Measurements from ENCODE around the gene PDE7B. TPM values are rescaled to one million over a fixed set of nuclear protein-coding genes. Genes with fewer than 3 reads are reported as not detected.

Gene PDE7B
- total and polyA plus RNA-seq, 2 of the 13 experiments (the other 11 are each of a cell fraction or from before 2014, with no cell fraction given), result not detected

DNA sequence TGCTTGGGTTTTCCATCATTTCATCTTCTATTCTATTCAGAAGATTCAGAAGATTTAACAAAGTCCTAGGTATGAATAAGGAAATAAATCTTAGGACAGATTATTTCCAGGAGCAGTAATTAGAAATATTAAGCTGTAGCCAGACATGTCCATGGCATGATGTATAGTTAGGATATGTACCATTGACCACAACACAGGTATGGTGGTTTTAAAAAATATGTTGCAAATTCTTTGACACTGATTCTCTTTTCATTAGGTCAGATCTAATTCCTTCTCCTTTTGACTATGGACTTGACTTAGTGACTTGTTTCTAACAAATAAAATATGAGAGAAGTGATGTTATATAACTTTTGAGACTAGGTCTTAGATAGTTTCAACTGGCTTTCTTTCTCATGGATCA is 23.5 kb upstream of the PDE7B start:
- no peaks in the 10 kb centered on the region for H3K79me2 ChIP-seq (ENCODE audit: insufficient read depth, low read length)
- FAIRE-seq (no peak), ATAC-seq (no peak), DNase-seq (ENCODE audit: low spot score) (no peak)
- ChIA-PET POLR2A (no interaction called here), CTCF (ENCODE audit: low intra/inter-chr PET ratio, low total read pairs) (no interaction called here)
- H2AFZ ChIP-seq (ENCODE audit: low read length), result no peak overlapping the region
- TF ChIP-seq TCF7L2 (IDR thresholded peaks at IDR 0.05; ENCODE audit: low read depth, low read length) (no peak), ATF1 (CRISPR knock-in tag; IDR thresholded peaks at IDR 0.05) (no peak), ATM (IDR thresholded peaks at IDR 0.05; ENCODE audit: borderline replicate concordance) (no peak), ZNF256 (CRISPR knock-in tag; conservative IDR thresholded peaks at IDR 0.05) (no peak), GZF1 (CRISPR knock-in tag; IDR thresholded peaks at IDR 0.05) (no peak), MTF2 (CRISPR knock-in tag; IDR thresholded peaks at IDR 0.05; ENCODE audit: borderline replicate concordance) (no peak), NRL (CRISPR knock-in tag; IDR thresholded peaks at IDR 0.05; ENCODE audit: borderline replicate concordance) (no peak), ZNF432 (CRISPR knock-in tag; IDR thresholded peaks at IDR 0.05; ENCODE audit: borderline replicate concordance) (no peak), ZNF761 (CRISPR knock-in tag; conservative IDR thresholded peaks at IDR 0.05) (no peak), CREB1 (IDR thresholded peaks at IDR 0.05) (no peak), CREB1 (CRISPR knock-in tag; IDR thresholded peaks at IDR 0.05) (no peak), GTF3A (CRISPR knock-in tag; conservative IDR thresholded peaks at IDR 0.05) (no peak), PLRG1 (conservative IDR thresholded peaks at IDR 0.05) (no peak), KMT2A (CRISPR knock-in tag; IDR thresholded peaks at IDR 0.05) (no peak), POLR2A (IDR thresholded peaks at IDR 0.05; ENCODE audit: insufficient read depth in 1 of 2, low read depth in 2 of 2, low read length in 2 of 2) (no peak), ZNF263 (CRISPR knock-in tag; IDR thresholded peaks at IDR 0.05) (no peak), BRCA1 (CRISPR knock-in tag; IDR thresholded peaks at IDR 0.05) (no peak)
- TF ChIP-seq, protein P1, sequence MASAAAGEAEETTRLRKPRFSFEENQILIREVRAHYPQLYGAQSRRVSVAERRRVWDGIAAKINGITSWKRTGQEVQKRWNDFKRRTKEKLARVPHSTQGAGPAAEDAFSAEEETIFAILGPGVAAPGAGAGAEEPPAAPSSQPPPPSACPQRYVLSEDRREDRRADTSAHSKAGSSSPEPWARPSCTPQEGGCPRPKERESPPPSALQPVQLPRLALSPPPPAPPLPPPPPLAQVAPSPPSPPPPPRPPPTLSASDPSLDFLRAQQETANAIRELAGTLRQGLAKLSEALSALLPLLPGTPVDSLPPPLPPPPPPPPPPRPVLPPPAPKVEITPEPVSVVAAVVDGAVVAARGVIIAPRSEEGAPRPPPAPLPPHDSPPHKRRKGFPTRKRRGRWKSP (CRISPR knock-in tag; IDR thresholded peaks at IDR 0.05), result no peak
- TF ChIP-seq, protein P2, sequence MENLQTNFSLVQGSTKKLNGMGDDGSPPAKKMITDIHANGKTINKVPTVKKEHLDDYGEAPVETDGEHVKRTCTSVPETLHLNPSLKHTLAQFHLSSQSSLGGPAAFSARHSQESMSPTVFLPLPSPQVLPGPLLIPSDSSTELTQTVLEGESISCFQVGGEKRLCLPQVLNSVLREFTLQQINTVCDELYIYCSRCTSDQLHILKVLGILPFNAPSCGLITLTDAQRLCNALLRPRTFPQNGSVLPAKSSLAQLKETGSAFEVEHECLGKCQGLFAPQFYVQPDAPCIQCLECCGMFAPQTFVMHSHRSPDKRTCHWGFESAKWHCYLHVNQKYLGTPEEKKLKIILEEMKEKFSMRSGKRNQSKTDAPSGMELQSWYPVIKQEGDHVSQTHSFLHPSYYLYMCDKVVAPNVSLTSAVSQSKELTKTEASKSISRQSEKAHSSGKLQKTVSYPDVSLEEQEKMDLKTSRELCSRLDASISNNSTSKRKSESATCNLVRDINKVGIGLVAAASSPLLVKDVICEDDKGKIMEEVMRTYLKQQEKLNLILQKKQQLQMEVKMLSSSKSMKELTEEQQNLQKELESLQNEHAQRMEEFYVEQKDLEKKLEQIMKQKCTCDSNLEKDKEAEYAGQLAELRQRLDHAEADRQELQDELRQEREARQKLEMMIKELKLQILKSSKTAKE (CRISPR knock-in tag; IDR thresholded peaks at IDR 0.05; ENCODE audit: borderline replicate concordance), result no peak
- TF ChIP-seq, protein P3, sequence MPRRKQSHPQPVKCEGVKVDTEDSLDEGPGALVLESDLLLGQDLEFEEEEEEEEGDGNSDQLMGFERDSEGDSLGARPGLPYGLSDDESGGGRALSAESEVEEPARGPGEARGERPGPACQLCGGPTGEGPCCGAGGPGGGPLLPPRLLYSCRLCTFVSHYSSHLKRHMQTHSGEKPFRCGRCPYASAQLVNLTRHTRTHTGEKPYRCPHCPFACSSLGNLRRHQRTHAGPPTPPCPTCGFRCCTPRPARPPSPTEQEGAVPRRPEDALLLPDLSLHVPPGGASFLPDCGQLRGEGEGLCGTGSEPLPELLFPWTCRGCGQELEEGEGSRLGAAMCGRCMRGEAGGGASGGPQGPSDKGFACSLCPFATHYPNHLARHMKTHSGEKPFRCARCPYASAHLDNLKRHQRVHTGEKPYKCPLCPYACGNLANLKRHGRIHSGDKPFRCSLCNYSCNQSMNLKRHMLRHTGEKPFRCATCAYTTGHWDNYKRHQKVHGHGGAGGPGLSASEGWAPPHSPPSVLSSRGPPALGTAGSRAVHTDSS (CRISPR knock-in tag; conservative IDR thresholded peaks at IDR 0.05), result no peak
- no TSS peak for BruUV-seq (replicated peaks)
- H3K4me2 ChIP-seq (ENCODE audit: low read depth, low read length), result no peak overlapping the region
- intact Hi-C loops (cut with micrococcal nuclease; ENCODE audit: unreplicated experiment) (no loop called here), in situ Hi-C loops (cut with HindIII; ENCODE audit: extremely low pct_ligation_motif_present, low pct_unique_long_range_greater_than_20kb) (no loop called here)
- H3K4me1 ChIP-seq (ENCODE audit: insufficient read depth, low read length), result no peaks in the 10 kb centered on the region
- H3K27me3 ChIP-seq (ENCODE audit: control insufficient read depth in 1 of 2, insufficient read depth in 2 of 2, low read length in 2 of 2), result peaks cover 0 to under 1% of the 10 kb centered on the region in 2 experiments; a peak in 1 of 5 replicates
- no peak overlapping the region for H3K27ac ChIP-seq (ENCODE audit: extremely low read length, insufficient read depth, low read length)
- H4K20me1 ChIP-seq (ENCODE audit: insufficient read depth, low read length), result no peaks in the 10 kb centered on the region
- H3K9ac ChIP-seq (ENCODE audit: insufficient read depth, low read depth, low read length), result no peak overlapping the region
- H3K9me3 ChIP-seq (ENCODE audit: low read length), result no peaks in the 10 kb centered on the region
- H3K4me3 ChIP-seq (replicated peaks in 1 of 3; ENCODE audit: insufficient read depth in 1 of 3, low read depth in 2 of 3, low read length in 3 of 3), result no peak overlapping the region
- no peaks in the 10 kb centered on the region for H3K36me3 ChIP-seq (replicated peaks in 1 of 2; ENCODE audit: control insufficient read depth in 1 of 2, insufficient read depth in 2 of 2, low read length in 2 of 2)
